ENCODE results near the gene LRMDA. TPM values are rescaled to one million over a fixed set of nuclear protein-coding genes. Genes with fewer than 3 reads are reported as not detected.

The LRMDA gene
- total RNA-seq, 1 donor from 2014 or later: 2.1 TPM

DNA sequence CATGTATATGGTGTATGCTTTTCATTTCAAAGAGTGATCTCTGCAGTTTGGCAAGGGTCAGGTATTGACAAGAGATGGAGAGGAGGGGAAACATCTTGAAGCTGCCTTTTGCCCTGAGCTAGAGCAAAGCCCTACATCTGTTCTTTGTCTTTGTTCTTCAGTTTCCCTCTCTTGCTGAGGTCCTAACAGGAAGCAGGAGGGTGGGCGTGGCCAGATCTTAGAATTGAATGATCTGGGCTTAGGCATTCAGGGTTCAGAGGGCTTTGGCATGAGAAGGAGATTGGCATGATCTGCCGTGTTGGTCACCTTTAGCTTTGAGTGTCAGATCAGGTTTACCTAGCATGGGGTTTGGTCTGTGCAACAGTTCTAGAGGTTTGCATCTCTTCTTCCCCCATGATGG lies 41.3 kb downstream of the LRMDA start:
- Mint-ChIP-seq H3K27me3 (ENCODE audit: unreplicated experiment) (peaks cover 7% of the 10 kb centered on the region), H3K4me3 (ENCODE audit: unreplicated experiment) (no peak overlapping the region), H3K4me1 (ENCODE audit: low read depth, unreplicated experiment) (no peaks in the 10 kb centered on the region), H3K36me3 (ENCODE audit: unreplicated experiment) (peaks cover 4% of the 10 kb centered on the region), H3K9me3 (ENCODE audit: unreplicated experiment) (no peaks in the 10 kb centered on the region), H3K27ac (ENCODE audit: unreplicated experiment) (no peak overlapping the region)
- no peak for DNase-seq
- TF ChIP-seq, protein P1, sequence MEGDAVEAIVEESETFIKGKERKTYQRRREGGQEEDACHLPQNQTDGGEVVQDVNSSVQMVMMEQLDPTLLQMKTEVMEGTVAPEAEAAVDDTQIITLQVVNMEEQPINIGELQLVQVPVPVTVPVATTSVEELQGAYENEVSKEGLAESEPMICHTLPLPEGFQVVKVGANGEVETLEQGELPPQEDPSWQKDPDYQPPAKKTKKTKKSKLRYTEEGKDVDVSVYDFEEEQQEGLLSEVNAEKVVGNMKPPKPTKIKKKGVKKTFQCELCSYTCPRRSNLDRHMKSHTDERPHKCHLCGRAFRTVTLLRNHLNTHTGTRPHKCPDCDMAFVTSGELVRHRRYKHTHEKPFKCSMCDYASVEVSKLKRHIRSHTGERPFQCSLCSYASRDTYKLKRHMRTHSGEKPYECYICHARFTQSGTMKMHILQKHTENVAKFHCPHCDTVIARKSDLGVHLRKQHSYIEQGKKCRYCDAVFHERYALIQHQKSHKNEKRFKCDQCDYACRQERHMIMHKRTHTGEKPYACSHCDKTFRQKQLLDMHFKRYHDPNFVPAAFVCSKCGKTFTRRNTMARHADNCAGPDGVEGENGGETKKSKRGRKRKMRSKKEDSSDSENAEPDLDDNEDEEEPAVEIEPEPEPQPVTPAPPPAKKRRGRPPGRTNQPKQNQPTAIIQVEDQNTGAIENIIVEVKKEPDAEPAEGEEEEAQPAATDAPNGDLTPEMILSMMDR (IDR thresholded peaks at IDR 0.05; ENCODE audit: partially characterized antibody, unreplicated experiment): no peak

DNA sequence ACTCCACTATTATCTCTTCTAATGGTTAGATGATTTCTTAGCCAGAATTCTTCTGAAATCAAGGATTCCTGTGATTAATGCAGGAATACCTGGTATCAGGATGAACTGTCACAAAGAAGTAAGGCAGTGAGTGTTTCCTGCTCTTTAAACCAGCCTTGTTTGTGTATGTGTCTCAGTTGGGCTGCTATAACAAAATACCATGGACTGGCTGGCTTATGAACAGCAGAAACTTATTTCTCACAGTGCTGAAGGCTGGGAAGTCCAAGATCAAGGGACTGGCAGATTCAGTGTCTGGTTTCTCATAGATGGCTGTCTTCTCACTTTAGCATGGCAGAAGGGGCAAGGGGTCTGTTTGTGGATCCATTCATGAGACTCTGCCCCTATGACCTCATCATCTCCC lies 42.7 kb downstream of the LRMDA start:
- H3K9me3 Mint-ChIP-seq (ENCODE audit: unreplicated experiment): peaks cover 2% of the 10 kb centered on the region
- no peak for DNase-seq
- H3K27ac Mint-ChIP-seq (ENCODE audit: unreplicated experiment): no peak overlapping the region
- H3K4me1 Mint-ChIP-seq (ENCODE audit: low read depth, unreplicated experiment): no peaks in the 10 kb centered on the region
- H3K27me3 Mint-ChIP-seq (ENCODE audit: unreplicated experiment): peaks cover 2% of the 10 kb centered on the region
- H3K4me3 Mint-ChIP-seq (ENCODE audit: unreplicated experiment): no peak overlapping the region
- H3K36me3 Mint-ChIP-seq (ENCODE audit: unreplicated experiment): peaks cover 4% of the 10 kb centered on the region
- TF ChIP-seq, protein P1 (IDR thresholded peaks at IDR 0.05; ENCODE audit: partially characterized antibody, unreplicated experiment): no peak

DNA sequence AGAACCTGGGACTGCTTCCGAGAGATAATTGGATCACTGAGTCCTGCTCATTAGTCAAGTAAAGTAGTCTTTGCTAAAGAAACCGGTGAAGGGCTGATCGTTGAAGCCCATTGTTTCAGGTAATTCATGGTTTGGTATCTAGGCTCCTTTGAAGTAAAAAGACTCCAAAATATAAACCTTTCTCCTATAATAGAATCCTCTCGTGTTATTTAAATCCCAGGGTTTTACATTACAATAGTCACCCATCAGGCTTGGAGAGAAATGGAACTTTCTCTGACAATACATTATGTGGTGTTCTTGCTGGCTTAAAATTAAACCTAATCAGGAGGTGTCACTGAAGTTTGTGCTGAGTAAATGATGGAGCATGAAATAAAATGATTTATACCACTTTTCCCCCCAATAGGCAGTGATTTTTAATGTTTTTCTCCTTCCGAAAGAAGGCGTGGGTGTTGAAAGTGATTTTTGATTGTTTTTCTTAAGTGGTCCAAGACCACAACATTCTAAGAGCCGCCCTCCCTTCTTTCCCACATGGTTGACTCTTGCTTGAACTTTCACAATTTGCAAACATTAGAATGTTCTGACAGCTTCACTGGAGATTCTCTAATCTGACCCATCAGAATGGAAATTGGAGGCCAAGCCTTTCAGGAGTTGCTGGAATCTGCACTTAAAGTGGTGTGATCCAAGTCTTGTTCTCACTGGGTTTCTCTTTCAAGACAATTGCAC lies 44.2 kb downstream of the LRMDA start:
- Mint-ChIP-seq H3K4me3 (ENCODE audit: unreplicated experiment) (no peak overlapping the region), H3K27me3 (ENCODE audit: unreplicated experiment) (peaks cover 2% of the 10 kb centered on the region), H3K4me1 (ENCODE audit: low read depth, unreplicated experiment) (no peaks in the 10 kb centered on the region), H3K36me3 (ENCODE audit: unreplicated experiment) (peaks cover 4% of the 10 kb centered on the region), H3K27ac (ENCODE audit: unreplicated experiment) (no peak overlapping the region), H3K9me3 (ENCODE audit: unreplicated experiment) (peaks cover 2% of the 10 kb centered on the region)
- TF ChIP-seq, protein P1 (IDR thresholded peaks at IDR 0.05; ENCODE audit: partially characterized antibody, unreplicated experiment): no peak
- DNase-seq: no peak

DNA sequence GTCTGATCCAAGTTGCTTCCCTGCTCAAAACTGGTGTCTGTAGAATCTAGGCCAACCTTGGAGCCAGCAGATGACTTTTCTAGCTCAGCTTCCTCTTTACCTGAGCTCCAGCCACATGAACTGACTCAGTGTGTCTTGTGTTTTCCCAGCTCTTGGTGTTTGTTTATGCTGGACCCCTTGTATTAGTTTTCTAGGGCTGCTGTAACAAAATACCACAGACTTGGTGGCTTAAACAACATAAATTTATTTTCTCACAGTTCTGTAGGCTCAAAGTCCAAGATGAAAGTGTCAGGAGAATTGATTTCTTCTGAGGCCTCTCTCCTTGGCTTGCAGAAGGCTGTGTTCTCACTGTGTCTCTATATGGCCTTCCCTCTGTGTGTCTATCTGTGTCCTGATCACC lies 45.1 kb downstream of the LRMDA start:
- TF ChIP-seq, protein P1 (IDR thresholded peaks at IDR 0.05; ENCODE audit: partially characterized antibody, unreplicated experiment): no peak
- peaks cover 2% of the 10 kb centered on the region for H3K9me3 Mint-ChIP-seq (ENCODE audit: unreplicated experiment)
- H3K36me3 Mint-ChIP-seq (ENCODE audit: unreplicated experiment): peaks cover 4% of the 10 kb centered on the region
- no peak overlapping the region for H3K27ac Mint-ChIP-seq (ENCODE audit: unreplicated experiment)
- H3K27me3 Mint-ChIP-seq (ENCODE audit: unreplicated experiment): peaks cover 2% of the 10 kb centered on the region
- no peaks in the 10 kb centered on the region for H3K4me1 Mint-ChIP-seq (ENCODE audit: low read depth, unreplicated experiment)
- H3K4me3 Mint-ChIP-seq (ENCODE audit: unreplicated experiment): no peak overlapping the region
- DNase-seq: no peak

DNA sequence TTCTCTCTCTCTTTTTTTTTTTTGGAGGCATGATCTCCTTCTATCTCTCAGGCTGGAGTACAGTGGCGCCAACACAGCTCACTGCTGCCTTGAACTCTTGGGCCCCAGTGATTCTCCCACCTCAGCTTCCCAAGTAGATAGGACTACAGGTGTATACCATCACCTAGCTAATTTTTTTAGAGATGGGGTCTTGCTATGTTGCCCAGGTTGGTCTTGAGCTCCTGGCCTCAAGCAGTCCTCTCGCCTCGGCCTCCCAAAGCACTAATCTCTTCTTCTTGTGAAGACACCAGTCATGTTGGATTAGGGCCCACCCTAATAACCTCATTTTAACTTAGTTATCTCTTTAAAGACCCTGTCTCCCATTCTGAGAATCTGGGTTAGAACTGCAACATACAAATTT lies 45.6 kb downstream of the LRMDA start:
- no peak for DNase-seq
- H3K4me3 Mint-ChIP-seq (ENCODE audit: unreplicated experiment): no peak overlapping the region
- H3K36me3 Mint-ChIP-seq (ENCODE audit: unreplicated experiment): peaks cover 2% of the 10 kb centered on the region
- no peak overlapping the region for H3K27ac Mint-ChIP-seq (ENCODE audit: unreplicated experiment)
- TF ChIP-seq, protein P1 (IDR thresholded peaks at IDR 0.05; ENCODE audit: partially characterized antibody, unreplicated experiment): no peak
- no peaks in the 10 kb centered on the region for H3K4me1 Mint-ChIP-seq (ENCODE audit: low read depth, unreplicated experiment)
- H3K27me3 Mint-ChIP-seq (ENCODE audit: unreplicated experiment): peaks cover 2% of the 10 kb centered on the region
- H3K9me3 Mint-ChIP-seq (ENCODE audit: unreplicated experiment): peaks cover 2% of the 10 kb centered on the region
